Ishikawa (cell line): ENCODE data around the gene ZNF280B.

Source experiments
- CREB1 ChIP-seq: IDR thresholded peaks from 2 replicates; pipeline ENCODE4 v1.6.1; 2012; ENCODE audit warnings: low read depth
- EGR1 ChIP-seq: IDR thresholded peaks from 2 replicates; pipeline ENCODE4 v1.6.1; 2012
- EP300 ChIP-seq: IDR thresholded peaks from 2 replicates; pipeline ENCODE4 v1.6.1; 2012; ENCODE audit warnings: borderline replicate concordance
- RAD21 ChIP-seq: IDR thresholded peaks from 2 replicates; pipeline ENCODE4 v1.6.1; 2012; ENCODE audit warnings: low read depth
- TAF1 ChIP-seq: IDR thresholded peaks from 2 replicates; pipeline ENCODE4 v1.6.1; 2012; ENCODE audit warnings: low read depth, mild to moderate bottlenecking
- TEAD4 ChIP-seq: IDR thresholded peaks from 2 replicates; pipeline ENCODE4 v1.6.1; 2012
- YY1 ChIP-seq: IDR thresholded peaks from 2 replicates; pipeline ENCODE4 v1.6.1; 2012; ENCODE audit warnings: low read depth
- TF ChIP-seq, protein P1 (sequence below): IDR thresholded peaks from 2 replicates; pipeline ENCODE4 v1.6.1; 2012; ENCODE audit warnings: low read depth, mild to moderate bottlenecking
- TF ChIP-seq, protein P2 (sequence below): IDR thresholded peaks from 2 replicates; pipeline ENCODE4 v1.6.1; 2012

DNA sequence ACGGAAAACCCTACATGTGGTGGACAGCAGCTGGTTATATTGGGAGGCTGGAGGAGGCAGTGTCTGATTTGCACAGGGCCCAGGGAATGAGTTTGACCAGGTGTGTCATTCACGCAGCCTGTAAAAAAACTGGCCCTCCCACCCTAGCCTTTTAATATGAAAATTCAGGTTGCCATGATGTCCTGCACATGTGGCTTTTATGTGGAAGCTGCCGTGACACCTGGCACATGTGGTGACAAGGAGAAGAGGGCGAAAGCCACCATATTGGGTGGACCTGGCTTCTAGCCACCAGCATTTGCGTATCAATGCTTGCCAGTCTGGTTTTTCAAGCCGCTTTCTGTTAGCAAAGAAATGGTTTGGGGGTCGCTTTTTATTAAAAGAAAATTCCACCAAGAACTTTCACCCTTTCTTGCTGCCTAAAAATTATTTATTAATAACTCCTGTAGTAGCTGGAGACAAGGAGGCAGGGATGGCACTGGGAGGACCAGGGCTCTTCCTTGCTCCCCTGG is 43.4 kb downstream of the ZNF280B start:
- no peak for TF ChIP-seq TAF1
- TF ChIP-seq, protein P1, sequence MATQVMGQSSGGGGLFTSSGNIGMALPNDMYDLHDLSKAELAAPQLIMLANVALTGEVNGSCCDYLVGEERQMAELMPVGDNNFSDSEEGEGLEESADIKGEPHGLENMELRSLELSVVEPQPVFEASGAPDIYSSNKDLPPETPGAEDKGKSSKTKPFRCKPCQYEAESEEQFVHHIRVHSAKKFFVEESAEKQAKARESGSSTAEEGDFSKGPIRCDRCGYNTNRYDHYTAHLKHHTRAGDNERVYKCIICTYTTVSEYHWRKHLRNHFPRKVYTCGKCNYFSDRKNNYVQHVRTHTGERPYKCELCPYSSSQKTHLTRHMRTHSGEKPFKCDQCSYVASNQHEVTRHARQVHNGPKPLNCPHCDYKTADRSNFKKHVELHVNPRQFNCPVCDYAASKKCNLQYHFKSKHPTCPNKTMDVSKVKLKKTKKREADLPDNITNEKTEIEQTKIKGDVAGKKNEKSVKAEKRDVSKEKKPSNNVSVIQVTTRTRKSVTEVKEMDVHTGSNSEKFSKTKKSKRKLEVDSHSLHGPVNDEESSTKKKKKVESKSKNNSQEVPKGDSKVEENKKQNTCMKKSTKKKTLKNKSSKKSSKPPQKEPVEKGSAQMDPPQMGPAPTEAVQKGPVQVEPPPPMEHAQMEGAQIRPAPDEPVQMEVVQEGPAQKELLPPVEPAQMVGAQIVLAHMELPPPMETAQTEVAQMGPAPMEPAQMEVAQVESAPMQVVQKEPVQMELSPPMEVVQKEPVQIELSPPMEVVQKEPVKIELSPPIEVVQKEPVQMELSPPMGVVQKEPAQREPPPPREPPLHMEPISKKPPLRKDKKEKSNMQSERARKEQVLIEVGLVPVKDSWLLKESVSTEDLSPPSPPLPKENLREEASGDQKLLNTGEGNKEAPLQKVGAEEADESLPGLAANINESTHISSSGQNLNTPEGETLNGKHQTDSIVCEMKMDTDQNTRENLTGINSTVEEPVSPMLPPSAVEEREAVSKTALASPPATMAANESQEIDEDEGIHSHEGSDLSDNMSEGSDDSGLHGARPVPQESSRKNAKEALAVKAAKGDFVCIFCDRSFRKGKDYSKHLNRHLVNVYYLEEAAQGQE = no peak
- TF ChIP-seq EP300 = no peak
- TF ChIP-seq RAD21 = no peak
- no peak for TF ChIP-seq YY1
- TF ChIP-seq, protein P2, sequence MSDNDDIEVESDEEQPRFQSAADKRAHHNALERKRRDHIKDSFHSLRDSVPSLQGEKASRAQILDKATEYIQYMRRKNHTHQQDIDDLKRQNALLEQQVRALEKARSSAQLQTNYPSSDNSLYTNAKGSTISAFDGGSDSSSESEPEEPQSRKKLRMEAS = no peak
- TF ChIP-seq TEAD4 = no peak
- no peak for TF ChIP-seq EGR1
- TF ChIP-seq CREB1 = no peak
